OCI-LY1 (cell line): ENCODE data around the gene SSBP3.

Experiments used
- CTCF ChIP-seq: fragments of 200-600 bp; sonication (generic), shearing (Covaris generic); IDR thresholded peaks from 2 replicates; pipeline ENCODE4 v1.5.1; 2017; ENCODE audit warnings: mild to moderate bottlenecking, antibody characterized with exemption, low read length, moderate library complexity, mixed read lengths
- EZH2 ChIP-seq: fragments of 200-600 bp; sonication (generic), shearing (Covaris generic); IDR thresholded peaks from 2 replicates; pipeline ENCODE4 v1.8.0; 2017; ENCODE audit warnings: borderline replicate concordance, mixed run types, mild to moderate bottlenecking, antibody characterized with exemption, low read length, moderate library complexity, mixed read lengths

GRCh38 chr1:54199765-54200518, 206.3 kb downstream of the SSBP3 start, which contains the start of the genes CYB5RL and MRPL37:
- TF ChIP-seq EZH2 (no peak), CTCF (no peak)
